PC-9 (cell line): Measurements from ENCODE around the gene PTPRD.
"Not testable (repeated sequence)": the region's sequence is repeated elsewhere in the genome, so short reads cannot be mapped to it uniquely, and the experiment has no call there.

Experiments used
- EZH2 ChIP-seq: fragments of 200-600 bp; sonication (generic); IDR thresholded peaks from 2 replicates; pipeline ENCODE4 v1.8.0; 2017; ENCODE audit warnings: antibody characterized with exemption, low read depth
- TF ChIP-seq, protein P1 (sequence below): fragments of 200-600 bp; sonication (generic); conservative IDR thresholded peaks from 2 replicates; pipeline ENCODE4 v1.6.1; 2017; ENCODE audit warnings: mixed run types, antibody characterized with exemption, mild to moderate bottlenecking, moderate library complexity

DNA sequence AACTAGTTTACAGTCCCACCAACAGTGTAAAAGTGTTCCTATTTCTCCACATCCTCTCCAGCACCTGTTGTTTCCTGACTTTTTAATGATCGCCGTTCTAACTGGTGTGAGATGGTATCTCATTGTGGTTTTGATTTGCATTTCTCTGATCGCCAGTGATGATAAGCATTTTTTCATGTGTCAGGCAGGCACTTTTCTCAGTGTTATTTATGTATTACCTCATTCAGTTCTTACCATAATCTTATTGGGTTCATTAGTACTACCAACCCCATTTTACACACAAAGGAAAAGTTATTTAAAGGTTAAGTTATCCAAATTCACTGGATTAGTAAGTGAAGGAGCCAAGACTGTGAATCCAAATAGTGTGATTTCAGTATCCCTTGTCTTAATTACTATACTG is 1644.5 kb downstream of the PTPRD start:
- TF ChIP-seq, protein P1, sequence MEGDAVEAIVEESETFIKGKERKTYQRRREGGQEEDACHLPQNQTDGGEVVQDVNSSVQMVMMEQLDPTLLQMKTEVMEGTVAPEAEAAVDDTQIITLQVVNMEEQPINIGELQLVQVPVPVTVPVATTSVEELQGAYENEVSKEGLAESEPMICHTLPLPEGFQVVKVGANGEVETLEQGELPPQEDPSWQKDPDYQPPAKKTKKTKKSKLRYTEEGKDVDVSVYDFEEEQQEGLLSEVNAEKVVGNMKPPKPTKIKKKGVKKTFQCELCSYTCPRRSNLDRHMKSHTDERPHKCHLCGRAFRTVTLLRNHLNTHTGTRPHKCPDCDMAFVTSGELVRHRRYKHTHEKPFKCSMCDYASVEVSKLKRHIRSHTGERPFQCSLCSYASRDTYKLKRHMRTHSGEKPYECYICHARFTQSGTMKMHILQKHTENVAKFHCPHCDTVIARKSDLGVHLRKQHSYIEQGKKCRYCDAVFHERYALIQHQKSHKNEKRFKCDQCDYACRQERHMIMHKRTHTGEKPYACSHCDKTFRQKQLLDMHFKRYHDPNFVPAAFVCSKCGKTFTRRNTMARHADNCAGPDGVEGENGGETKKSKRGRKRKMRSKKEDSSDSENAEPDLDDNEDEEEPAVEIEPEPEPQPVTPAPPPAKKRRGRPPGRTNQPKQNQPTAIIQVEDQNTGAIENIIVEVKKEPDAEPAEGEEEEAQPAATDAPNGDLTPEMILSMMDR = not testable (repeated sequence)
- not testable (repeated sequence) for TF ChIP-seq EZH2
